ENCODE results near the gene TMEM63B. TPM values are rescaled to one million over a fixed set of nuclear protein-coding genes. Genes with fewer than 3 reads are reported as not detected.

The TMEM63B gene
- total and polyA plus RNA-seq, 9 of the 15 experiments (the other 6 are each of a cell fraction or from before 2014, with no cell fraction given), result 0.14 to 39.4 (median 14.4) TPM

GRCh38 chr6:44151348-44152108, 24.2 kb downstream of the TMEM63B start (continued):
- TF ChIP-seq ZFPM2 (CRISPR knock-in tag; IDR thresholded peaks at IDR 0.05), result no peak
- TF ChIP-seq PBX2 (CRISPR knock-in tag; IDR thresholded peaks at IDR 0.05; ENCODE audit: low read depth), result no peak
- TF ChIP-seq PBX2 (tag; conservative IDR thresholded peaks at IDR 0.05; ENCODE audit: low read depth), result no peak
- TF ChIP-seq NCOA2 (IDR thresholded peaks at IDR 0.05; ENCODE audit: partially characterized antibody in 2 of 2), result no peak
- TF ChIP-seq POLR2AphosphoS5 (IDR thresholded peaks at IDR 0.05; ENCODE audit: control insufficient read depth, insufficient read depth, low read depth, low read length), result no peak
- no peak for TF ChIP-seq ZSCAN29 (IDR thresholded peaks at IDR 0.05)
- TF ChIP-seq ZNF354B (CRISPR knock-in tag; IDR thresholded peaks at IDR 0.05), result no peak
- no peak for TF ChIP-seq ZNF197 (CRISPR knock-in tag; IDR thresholded peaks at IDR 0.05; ENCODE audit: low read depth)
- no peak for TF ChIP-seq PCBP2 (IDR thresholded peaks at IDR 0.05; ENCODE audit: low read depth, low read length, poor library complexity, severe bottlenecking)
- no peak for TF ChIP-seq ZNF143 (CRISPR knock-in tag; IDR thresholded peaks at IDR 0.05)
- TF ChIP-seq MEF2D (tag; conservative IDR thresholded peaks at IDR 0.05; ENCODE audit: low read depth), result no peak
- no peak for TF ChIP-seq ZNF444 (CRISPR knock-in tag; IDR thresholded peaks at IDR 0.05)
- no peak for TF ChIP-seq PRDM10 (IDR thresholded peaks at IDR 0.05; ENCODE audit: partially characterized antibody)
- 0 out of 2 replicates have a peak, but pooled peaks have one; percentile 46 for TF ChIP-seq L3MBTL2 (IDR thresholded peaks at IDR 0.05)
- TF ChIP-seq ARID2 (IDR thresholded peaks at IDR 0.05), result no peak
- no peak for TF ChIP-seq CLOCK (CRISPR knock-in tag; IDR thresholded peaks at IDR 0.05; ENCODE audit: borderline replicate concordance)
- TF ChIP-seq NR2F6 (CRISPR knock-in tag; IDR thresholded peaks at IDR 0.05), result no peak
- no peak for TF ChIP-seq KDM4B (IDR thresholded peaks at IDR 0.05; ENCODE audit: borderline replicate concordance in 2 of 2, low read depth in 1 of 2)
- TF ChIP-seq SMARCA5 (IDR thresholded peaks at IDR 0.05), result 0 out of 2 replicates have a peak, but pooled peaks have one; percentile 42
- no peak for TF ChIP-seq ZNF212 (CRISPR knock-in tag; IDR thresholded peaks at IDR 0.05)
